Keratinocyte (primary cell): Measurements from ENCODE around the gene RSPRY1.

ENCODE experiments used
- CTCF ChIP-seq, 3 experiments: IDR thresholded peaks in 1 of 3; conservative IDR thresholded peaks in 1 of 3; optimal IDR thresholded peaks in 1 of 3; 2 replicates in 2 of 3; 3 replicates in 1 of 3; pipeline versions ENCODE3 to v1.5.1; 2011; ENCODE audit warnings: low read length in 3 of 3, mild to moderate bottlenecking in 3 of 3, moderate library complexity in 2 of 3, control low read depth in 1 of 3, inconsistent platforms in 1 of 3; ENCODE audit not compliant: insufficient read depth in 2 of 3; ENCODE audit errors: extremely low read depth in 1 of 3
- EZH2 ChIP-seq: IDR thresholded peaks from one replicate; pipeline ENCODE4 v1.6.1; 2012; ENCODE audit warnings: inconsistent platforms, mild to moderate bottlenecking, low read length, moderate library complexity

- TF ChIP-seq CTCF (optimal IDR thresholded peaks at IDR 0.05 in 1 of 3, IDR thresholded peaks at IDR 0.05 in 1 of 3, conservative IDR thresholded peaks at IDR 0.05 in 1 of 3; ENCODE audit: extremely low read depth in 1 of 3, insufficient read depth in 2 of 3, low read length in 3 of 3) (no peak), EZH2 (no peak)
Observed at GRCh38 chr16:57208926-57209325, 22.8 kb downstream of the RSPRY1 start.
